AG10803 (cell line): ENCODE measurements around the gene ARID3A.

Experiments used
- DNase-seq: peaks from one replicate; pipeline ENCODE4 v3.0.0; 2010; ENCODE audit warnings: low read depth
- H3K4me3 ChIP-seq: 2 replicates; pipeline ENCODE4 v1.5.1; 2011; ENCODE audit warnings: mild to moderate bottlenecking, low read length, control low read depth
- CTCF ChIP-seq: conservative IDR thresholded peaks from 2 replicates; pipeline ENCODE4 v1.5.1; 2011; ENCODE audit warnings: mild to moderate bottlenecking, low read length, control low read depth, inconsistent platforms

ARID3A gene

DNA sequence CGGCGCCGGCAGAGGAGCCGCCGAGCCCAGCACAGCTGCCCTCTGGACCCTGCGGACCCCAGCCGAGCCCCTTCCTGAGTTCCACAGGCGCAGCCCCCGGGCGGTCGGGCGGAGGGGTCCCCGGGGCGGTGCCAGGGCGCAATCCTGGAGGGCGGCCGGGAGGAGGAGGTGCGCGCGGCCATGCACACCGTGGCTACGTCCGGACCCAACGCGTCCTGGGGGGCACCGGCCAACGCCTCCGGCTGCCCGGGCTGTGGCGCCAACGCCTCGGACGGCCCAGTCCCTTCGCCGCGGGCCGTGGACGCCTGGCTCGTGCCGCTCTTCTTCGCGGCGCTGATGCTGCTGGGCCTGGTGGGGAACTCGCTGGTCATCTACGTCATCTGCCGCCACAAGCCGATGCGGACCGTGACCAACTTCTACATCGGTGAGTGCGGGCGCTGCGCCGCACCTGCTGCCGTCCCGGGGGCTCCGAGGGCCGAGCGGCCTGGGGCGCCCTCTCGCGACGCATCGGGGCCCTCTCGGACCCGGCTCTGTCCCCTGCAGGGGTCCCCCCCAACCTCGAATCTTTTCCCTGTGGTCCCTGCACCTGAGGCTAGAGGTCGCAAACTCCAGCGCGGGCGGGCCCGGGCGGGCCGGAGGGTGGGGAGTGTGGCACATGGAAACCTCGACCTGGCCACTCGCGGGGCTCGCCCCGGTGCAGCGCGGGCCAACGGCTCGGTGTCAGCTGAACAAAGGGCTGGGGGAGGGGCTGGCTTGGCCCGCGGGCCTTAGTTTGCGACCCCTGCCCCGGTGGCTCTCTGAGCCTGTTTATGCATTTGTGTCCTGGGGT lies 8.3 kb upstream of the ARID3A start, which contains the start of gene KISS1R:
KISS1R (plus strand) TSS at position 11 of the 829 bp plus-strand sequence; CDS start at position 181, 170 bp downstream.
- peak; percentile 22; the same call in 1 of the 2 replicates for TF ChIP-seq CTCF
- DNase-seq = no peak
- no peak within 1 kb of the TSS for H3K4me3 ChIP-seq

DNA sequence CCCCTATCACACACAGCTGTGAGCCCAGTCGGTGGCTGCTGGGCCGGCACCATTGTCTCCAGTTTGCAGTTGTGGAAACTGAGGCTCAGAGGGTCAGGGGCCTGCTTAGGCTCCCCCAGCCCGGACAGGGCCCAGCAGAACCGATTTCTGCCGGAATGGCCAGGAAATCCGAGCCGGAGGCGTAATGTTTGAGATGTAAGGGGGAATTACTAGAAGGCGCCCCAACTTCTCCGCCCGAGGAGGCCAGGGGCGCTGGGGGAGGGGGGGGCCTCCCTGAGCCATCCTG lies 7.7 kb upstream of the ARID3A start:
- DNase-seq = no peak
- no peak overlapping the region for H3K4me3 ChIP-seq
- no peak for TF ChIP-seq CTCF

- H3K4me3 ChIP-seq = no peak overlapping the region
- no peak for TF ChIP-seq CTCF
- DNase-seq = no peak
Observed at GRCh38 chr19:918481-919198, 7.2 kb upstream of the ARID3A start.

DNA sequence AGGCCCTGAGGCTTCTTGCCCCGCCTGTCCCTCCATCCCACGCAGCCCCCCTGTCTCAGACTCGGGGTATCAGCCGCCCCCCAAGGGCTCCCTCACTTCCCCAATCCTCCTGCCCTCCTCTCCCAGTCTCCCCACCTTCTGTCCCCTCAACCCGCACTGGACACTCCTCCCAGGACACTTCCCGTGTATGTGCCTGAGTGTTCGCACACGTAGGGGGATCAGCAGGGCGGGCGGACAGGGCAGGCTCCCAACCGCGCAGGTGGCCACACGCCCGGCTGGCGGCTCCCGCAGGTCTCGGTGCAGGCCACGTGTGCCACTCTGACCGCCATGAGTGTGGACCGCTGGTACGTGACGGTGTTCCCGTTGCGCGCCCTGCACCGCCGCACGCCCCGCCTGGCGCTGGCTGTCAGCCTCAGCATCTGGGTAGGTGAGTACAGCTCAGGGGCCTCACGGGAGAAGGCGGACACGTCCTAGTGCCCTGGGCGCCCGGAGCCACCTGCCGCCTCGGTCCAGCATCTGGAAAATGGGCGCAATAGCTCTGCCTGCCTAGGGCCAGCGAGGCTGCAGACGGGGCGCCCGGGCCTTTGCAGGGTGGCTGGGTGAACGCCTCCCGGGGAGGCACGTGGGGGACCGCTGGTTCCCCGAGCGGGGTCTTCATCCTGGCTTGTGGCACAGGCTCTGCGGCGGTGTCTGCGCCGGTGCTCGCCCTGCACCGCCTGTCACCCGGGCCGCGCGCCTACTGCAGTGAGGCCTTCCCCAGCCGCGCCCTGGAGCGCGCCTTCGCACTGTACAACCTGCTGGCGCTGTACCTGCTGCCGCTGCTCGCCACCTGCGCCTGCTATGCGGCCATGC lies 6.4 kb upstream of the ARID3A start:
- no peak for TF ChIP-seq CTCF
- DNase-seq = no peak
- H3K4me3 ChIP-seq = no peak overlapping the region

GRCh38 chr19:920051-920864 lies 5.6 kb upstream of the ARID3A start:
- no peak overlapping the region for H3K4me3 ChIP-seq
- DNase-seq = no peak
- no peak for TF ChIP-seq CTCF

DNA sequence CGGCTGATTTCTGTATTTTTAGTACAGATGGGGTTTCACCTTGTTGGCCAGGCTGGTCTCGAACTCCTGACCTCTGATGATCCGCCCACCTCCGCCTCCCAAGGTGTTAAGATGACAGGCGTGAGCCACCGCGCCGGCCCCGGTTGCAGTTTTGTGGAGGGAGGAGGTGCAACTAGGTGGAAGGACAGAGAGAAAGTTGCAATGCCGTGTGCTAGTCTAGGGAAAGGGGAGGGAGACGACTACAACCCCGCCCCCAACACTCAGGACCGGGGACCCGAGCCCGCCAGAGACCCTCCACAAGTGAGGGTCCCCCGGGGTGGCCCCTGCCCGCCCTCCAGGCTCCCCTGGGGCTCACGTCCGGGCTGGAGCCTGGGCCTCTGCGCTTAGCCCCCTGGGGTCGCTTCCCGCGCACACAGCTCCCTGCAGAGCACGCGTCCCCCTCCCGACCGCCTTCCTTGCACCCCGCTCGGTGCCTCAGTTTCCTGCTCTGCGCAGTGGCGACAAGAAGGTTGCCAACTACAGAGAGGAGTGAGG lies 1.2 kb upstream of the ARID3A start:
- peak overlapping the region; percentile 79 for H3K4me3 ChIP-seq

More for the DNA sequence above, 1.2 kb upstream of the ARID3A start:
- TF ChIP-seq CTCF = no peak
- no peak for DNase-seq
